Upper lobe of right lung (tissue), 1 donor: ENCODE measurements around the gene ENTPD5. TPM values are rescaled to one million over a fixed set of nuclear protein-coding genes. Genes with fewer than 3 reads are reported as not detected.
"Not testable (repeated sequence)": the region's sequence is repeated elsewhere in the genome, so short reads cannot be mapped to it uniquely, and the experiment has no call there.

Source experiments
- ATAC-seq: fragments of 200-7000 bp; cut with Tn5 transposase; one replicate; pipeline ENCODE4 v1.9.1; 2020; ENCODE audit warnings: mild to moderate bottlenecking, moderate library complexity
- DNase-seq: peaks from one replicate; pipeline ENCODE4 v3.0.0-alpha.2; 2020
- H3K27ac ChIP-seq: fragments of 200-600 bp; one replicate; pipeline ENCODE4 v1.8.0; 2022
- H3K27me3 ChIP-seq: fragments of 200-600 bp; one replicate; pipeline ENCODE4 v1.8.0; 2022; ENCODE audit warnings: mild to moderate bottlenecking
- H3K36me3 ChIP-seq: fragments of 200-600 bp; one replicate; pipeline ENCODE4 v1.8.0; 2022
- H3K4me1 ChIP-seq: fragments of 200-600 bp; one replicate; pipeline ENCODE4 v1.8.0; 2022
- H3K4me3 ChIP-seq: fragments of 200-600 bp; one replicate; pipeline ENCODE4 v1.8.0; 2022; ENCODE audit warnings: mild to moderate bottlenecking
- H3K9me3 ChIP-seq: fragments of 200-600 bp; one replicate; pipeline ENCODE4 v1.8.0; 2022
- intact Hi-C: fragments of 100-400 bp; cut with DNase I; formaldehyde crosslinking; loops from one replicate; pipeline ENCODE4 v1.11.0; 2022
- total RNA-seq: library from RNA; stranded (reverse); fragmentation: NEBNext Ultra II Directional; extraction: Animal tissue kit (Norgen Biotek cat#: 25700); gene quantifications from one replicate; pipeline ENCODE4 v1.2.1, GENCODE V29; 2021
- TF ChIP-seq, protein P1 (sequence below): fragments of 200-600 bp; IDR thresholded peaks from one replicate; pipeline ENCODE4 v1.8.0; 2022; ENCODE audit warnings: antibody characterized with exemption
- donor health status: DM: no; HTN: yes; CAD: no; lungs with severe emphysema.

The ENTPD5 gene
- total RNA-seq, 1 donor from 2014 or later: 13.8 TPM

DNA sequence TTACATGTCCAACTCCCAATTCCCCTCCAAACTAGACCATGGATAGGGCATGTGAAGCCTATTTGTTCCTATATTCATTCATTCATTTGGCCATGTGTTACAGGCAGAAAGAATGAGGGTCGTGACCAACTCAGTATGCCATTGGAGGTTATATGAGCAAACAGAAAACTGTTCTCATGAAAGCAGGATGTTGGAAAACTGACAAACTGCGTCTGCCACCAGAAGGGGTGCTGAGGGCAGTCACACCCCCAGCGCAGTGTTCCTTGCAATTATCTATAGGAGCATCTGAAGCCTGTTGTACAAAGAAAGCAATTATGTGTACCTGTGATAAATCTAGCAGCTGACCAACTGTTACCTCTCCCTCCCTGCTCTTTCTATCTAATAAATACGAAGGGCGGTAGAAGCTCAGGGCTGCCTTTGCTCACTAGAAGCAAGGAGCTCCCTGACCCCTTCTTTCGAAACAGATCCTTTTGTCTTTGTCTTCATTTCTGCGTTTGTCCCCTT is 21.1 kb downstream of the ENTPD5 start:
- Histone ChIP-seq H3K4me1 (no peaks in the 10 kb centered on the region), H3K4me3 (no peak overlapping the region), H3K27me3 (no peaks in the 10 kb centered on the region), H3K36me3 (peaks cover 5% of the 10 kb centered on the region), H3K27ac (no peak overlapping the region), H3K9me3 (no peaks in the 10 kb centered on the region)
- TF ChIP-seq, protein P1, sequence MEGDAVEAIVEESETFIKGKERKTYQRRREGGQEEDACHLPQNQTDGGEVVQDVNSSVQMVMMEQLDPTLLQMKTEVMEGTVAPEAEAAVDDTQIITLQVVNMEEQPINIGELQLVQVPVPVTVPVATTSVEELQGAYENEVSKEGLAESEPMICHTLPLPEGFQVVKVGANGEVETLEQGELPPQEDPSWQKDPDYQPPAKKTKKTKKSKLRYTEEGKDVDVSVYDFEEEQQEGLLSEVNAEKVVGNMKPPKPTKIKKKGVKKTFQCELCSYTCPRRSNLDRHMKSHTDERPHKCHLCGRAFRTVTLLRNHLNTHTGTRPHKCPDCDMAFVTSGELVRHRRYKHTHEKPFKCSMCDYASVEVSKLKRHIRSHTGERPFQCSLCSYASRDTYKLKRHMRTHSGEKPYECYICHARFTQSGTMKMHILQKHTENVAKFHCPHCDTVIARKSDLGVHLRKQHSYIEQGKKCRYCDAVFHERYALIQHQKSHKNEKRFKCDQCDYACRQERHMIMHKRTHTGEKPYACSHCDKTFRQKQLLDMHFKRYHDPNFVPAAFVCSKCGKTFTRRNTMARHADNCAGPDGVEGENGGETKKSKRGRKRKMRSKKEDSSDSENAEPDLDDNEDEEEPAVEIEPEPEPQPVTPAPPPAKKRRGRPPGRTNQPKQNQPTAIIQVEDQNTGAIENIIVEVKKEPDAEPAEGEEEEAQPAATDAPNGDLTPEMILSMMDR: no peak
- DNase-seq (no peak), ATAC-seq (no peak)
- intact Hi-C loops: no loop called here

- Histone ChIP-seq H3K36me3 (peaks cover 5% of the 10 kb centered on the region), H3K4me3 (no peak overlapping the region), H3K4me1 (no peaks in the 10 kb centered on the region), H3K9me3 (no peaks in the 10 kb centered on the region), H3K27me3 (no peaks in the 10 kb centered on the region), H3K27ac (no peak overlapping the region)
- intact Hi-C loops: no loop called here
- DNase-seq (no peak), ATAC-seq (no peak)
- TF ChIP-seq, protein P1: no peak
Observed at GRCh38 chr14:73997108-73997943, 21.8 kb downstream of the ENTPD5 start.

DNA sequence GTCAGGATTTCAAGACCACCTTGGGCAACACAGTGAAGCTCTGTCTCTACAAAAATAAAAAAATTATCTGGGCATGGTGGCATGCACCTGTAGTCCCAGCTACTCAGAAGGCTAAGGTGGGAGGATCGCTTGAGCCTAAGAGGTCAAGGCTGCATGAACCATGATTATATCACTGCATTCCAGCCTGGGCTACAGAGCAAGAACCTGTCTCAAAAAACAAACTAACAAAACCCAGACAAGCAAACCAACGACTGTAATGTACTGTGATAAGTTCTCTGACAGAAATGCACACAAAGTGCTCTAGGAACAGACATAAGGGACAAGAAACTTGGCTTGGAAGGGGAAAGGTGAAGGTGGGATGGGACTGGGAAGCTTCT is 22.4 kb downstream of the ENTPD5 start:
- Histone ChIP-seq H3K27ac (no peak overlapping the region), H3K4me3 (no peak overlapping the region)

DNA sequence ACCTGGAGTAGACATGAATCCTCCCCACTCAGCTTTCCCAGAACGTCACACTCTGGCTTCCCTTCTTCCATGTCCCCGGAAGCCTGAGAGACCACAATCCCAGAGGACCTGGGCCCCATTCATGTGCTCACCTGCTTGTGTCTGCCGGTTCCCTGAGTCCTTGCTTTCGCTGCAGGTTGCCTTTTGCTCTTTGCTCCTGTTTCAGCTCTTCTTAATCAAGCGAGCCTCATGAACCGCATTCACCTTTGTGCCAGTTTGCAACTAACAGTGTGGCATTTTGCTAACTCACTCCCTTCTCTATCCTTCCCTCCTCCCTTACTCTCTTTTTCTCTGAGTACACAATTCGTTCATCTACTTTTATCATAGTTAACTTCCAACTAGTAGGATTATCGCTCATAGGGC is 23.1 kb downstream of the ENTPD5 start:
- Histone ChIP-seq H3K9me3 (no peaks in the 10 kb centered on the region), H3K36me3 (peaks cover 5% of the 10 kb centered on the region), H3K4me1 (no peaks in the 10 kb centered on the region), H3K4me3 (no peak overlapping the region), H3K27me3 (no peaks in the 10 kb centered on the region), H3K27ac (no peak overlapping the region)
- DNase-seq: no peak
- no peak for ATAC-seq
- intact Hi-C loops: no loop called here
- TF ChIP-seq, protein P1: no peak

More for the DNA sequence above, 22.4 kb downstream of the ENTPD5 start:
- intact Hi-C loops: no loop called here
- H3K9me3 ChIP-seq: no peaks in the 10 kb centered on the region
- no peaks in the 10 kb centered on the region for H3K27me3 ChIP-seq
- peaks cover 5% of the 10 kb centered on the region for H3K36me3 ChIP-seq
- DNase-seq: no peak
- ATAC-seq: no peak
- H3K4me1 ChIP-seq: no peaks in the 10 kb centered on the region
- TF ChIP-seq, protein P1: no peak

- H3K27ac ChIP-seq, DNase-seq, H3K36me3 ChIP-seq, H3K9me3 ChIP-seq, H3K27me3 ChIP-seq, intact Hi-C loops, H3K4me3 ChIP-seq, H3K4me1 ChIP-seq, ATAC-seq: not testable (repeated sequence)
Observed at GRCh38 chr14:73994926-73995325, 24.2 kb downstream of the ENTPD5 start.

DNA sequence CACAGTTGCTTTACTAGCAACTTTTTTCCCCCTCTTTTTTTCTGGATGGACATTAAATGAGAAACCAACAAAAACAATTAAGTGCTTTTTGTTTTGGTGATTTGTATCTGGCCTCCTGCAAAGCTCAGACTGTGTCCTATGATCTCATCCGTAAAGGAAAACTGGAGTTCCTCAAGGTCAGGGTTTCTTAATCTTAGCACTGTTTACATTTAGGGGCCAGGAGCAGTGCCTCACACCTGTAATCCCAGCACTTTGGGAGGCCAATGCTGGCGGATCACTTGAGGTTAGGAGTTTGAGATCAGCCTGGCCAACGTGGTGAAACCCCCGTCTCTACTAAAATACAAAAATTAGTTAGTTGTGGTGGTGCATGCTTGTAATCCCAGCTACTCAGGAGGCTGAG is 28.0 kb downstream of the ENTPD5 start:
- Histone ChIP-seq H3K9me3 (no peaks in the 10 kb centered on the region), H3K27me3 (no peaks in the 10 kb centered on the region), H3K27ac (no peak overlapping the region), H3K4me3 (no peak overlapping the region), H3K4me1 (no peaks in the 10 kb centered on the region), H3K36me3 (peaks cover 17% of the 10 kb centered on the region)
- TF ChIP-seq, protein P1: no peak
- ATAC-seq (no peak), DNase-seq (no peak)
- intact Hi-C loops: no loop called here

GRCh38 chr14:73988656-73989055 is 30.4 kb downstream of the ENTPD5 start:
- H3K27ac ChIP-seq, ATAC-seq, DNase-seq, H3K4me3 ChIP-seq, H3K4me1 ChIP-seq, H3K27me3 ChIP-seq, H3K9me3 ChIP-seq, intact Hi-C loops: not testable (repeated sequence)
- H3K36me3 ChIP-seq: peaks cover 24% of the 10 kb centered on the region
